ENCODE results near the gene SPR.

SPR gene

GRCh38 chr2:72924353-72925240 is 37.4 kb downstream of the SPR start:
- H3K9me3 ChIP-seq (ENCODE audit: control extremely low read depth in 1 of 5, control insufficient read depth in 4 of 5, insufficient read depth in 2 of 5, low read depth in 1 of 5, low read length in 4 of 5), result no peaks in the 10 kb centered on the region
- WGBS (ENCODE audit: insufficient coverage), result 4% methylated on average over 54 of the region's 61 CpGs
- no peaks in the 10 kb centered on the region for H3K36me3 ChIP-seq (ENCODE audit: control insufficient read depth in 4 of 4, insufficient read depth in 4 of 4, low read length in 3 of 4)
- DNase-seq, result peak; percentile 57 to 89 (median 87)
- H3K4me3 ChIP-seq (ENCODE audit: control insufficient read depth in 1 of 7, extremely low read depth in 1 of 7, insufficient read depth in 4 of 7, low read depth in 2 of 7, low read length in 6 of 7), result peak overlapping the region in 2 of 7 experiments; percentile 15 to 19
- peaks cover 27 to 99% (median 87%) of the 10 kb centered on the region in 5 experiments for H3K27me3 ChIP-seq (replicated peaks in 2 of 5; ENCODE audit: control insufficient read depth in 4 of 5, insufficient read depth in 5 of 5, low read length in 4 of 5)
- ChIA-PET POLR2A (no interaction called here), CTCF (interaction anchor here (1.0 to 2.7 kb wide), 2 partner anchors 32 to 49 kb away, joined by 3 to 9 read pairs; no protein-coding TSS in a partner anchor)
- H3K4me1 ChIP-seq (ENCODE audit: control extremely low read depth in 1 of 4, control insufficient read depth in 4 of 4, insufficient read depth in 4 of 4, low read length in 3 of 4), result peaks cover 0 to 29% (median 26%) of the 10 kb centered on the region in 4 experiments
- no peak overlapping the region for H3K27ac ChIP-seq (ENCODE audit: insufficient read depth in 1 of 2, low read depth in 1 of 2, low read length in 2 of 2, poor library complexity in 1 of 2, severe bottlenecking in 2 of 2)

- Histone ChIP-seq H3K4me3 (ENCODE audit: control insufficient read depth in 1 of 7, extremely low read depth in 1 of 7, insufficient read depth in 4 of 7, low read depth in 2 of 7, low read length in 6 of 7) (no peak overlapping the region), H3K9me3 (ENCODE audit: control extremely low read depth in 1 of 5, control insufficient read depth in 4 of 5, insufficient read depth in 2 of 5, low read depth in 1 of 5, low read length in 4 of 5) (no peaks in the 10 kb centered on the region), H3K36me3 (ENCODE audit: control insufficient read depth in 4 of 4, insufficient read depth in 4 of 4, low read length in 3 of 4) (no peaks in the 10 kb centered on the region), H3K4me1 (ENCODE audit: control extremely low read depth in 1 of 4, control insufficient read depth in 4 of 4, insufficient read depth in 4 of 4, low read length in 3 of 4) (peaks cover 0 to 24% (median 20%) of the 10 kb centered on the region in 4 experiments), H3K27ac (ENCODE audit: insufficient read depth in 1 of 2, low read depth in 1 of 2, low read length in 2 of 2, poor library complexity in 1 of 2, severe bottlenecking in 2 of 2) (no peak overlapping the region), H3K27me3 (replicated peaks in 2 of 5; ENCODE audit: control insufficient read depth in 4 of 5, insufficient read depth in 5 of 5, low read length in 4 of 5) (peaks cover 27 to 99% (median 79%) of the 10 kb centered on the region in 5 experiments)
- CTCF ChIA-PET, result interaction anchor here (0.9 to 1.4 kb wide), 3 partner anchors 8 to 182 kb away, joined by 3 to 5 read pairs (median 3); partner anchors contain the start of gene EMX1
- 16% methylated on average over 15 of the region's 26 CpGs for WGBS (ENCODE audit: insufficient coverage)
- DNase-seq, result peak in 1 of 3 donors; percentile 20
- POLR2A ChIA-PET, result no interaction called here
Measured at GRCh38 chr2:72925328-72925943, 38.2 kb downstream of the SPR start.

GRCh38 chr2:72926368-72926767 is 39.2 kb downstream of the SPR start:
- Histone ChIP-seq H3K36me3 (ENCODE audit: control insufficient read depth in 4 of 4, insufficient read depth in 4 of 4, low read length in 3 of 4) (no peaks in the 10 kb centered on the region), H3K4me3 (ENCODE audit: control insufficient read depth in 1 of 7, extremely low read depth in 1 of 7, insufficient read depth in 4 of 7, low read depth in 2 of 7, low read length in 6 of 7) (no peak overlapping the region), H3K27me3 (replicated peaks in 2 of 5; ENCODE audit: control insufficient read depth in 4 of 5, insufficient read depth in 5 of 5, low read length in 4 of 5) (peaks cover 27 to 97% (median 70%) of the 10 kb centered on the region in 5 experiments), H3K9me3 (ENCODE audit: control extremely low read depth in 1 of 5, control insufficient read depth in 4 of 5, insufficient read depth in 2 of 5, low read depth in 1 of 5, low read length in 4 of 5) (no peaks in the 10 kb centered on the region), H3K4me1 (ENCODE audit: control extremely low read depth in 1 of 4, control insufficient read depth in 4 of 4, insufficient read depth in 4 of 4, low read length in 3 of 4) (peaks cover 0 to 17% (median 14%) of the 10 kb centered on the region in 4 experiments), H3K27ac (ENCODE audit: insufficient read depth in 1 of 2, low read depth in 1 of 2, low read length in 2 of 2, poor library complexity in 1 of 2, severe bottlenecking in 2 of 2) (no peak overlapping the region)
- ChIA-PET POLR2A (no interaction called here), CTCF (interaction anchor here (0.9 to 2.5 kb wide), 6 partner anchors 9 to 181 kb away, joined by 3 to 12 read pairs (median 4); partner anchors contain the start of gene EMX1)
- DNase-seq, result no peak
- 20% methylated on average over 1 of the region's 4 CpGs for WGBS (ENCODE audit: insufficient coverage)

DNA sequence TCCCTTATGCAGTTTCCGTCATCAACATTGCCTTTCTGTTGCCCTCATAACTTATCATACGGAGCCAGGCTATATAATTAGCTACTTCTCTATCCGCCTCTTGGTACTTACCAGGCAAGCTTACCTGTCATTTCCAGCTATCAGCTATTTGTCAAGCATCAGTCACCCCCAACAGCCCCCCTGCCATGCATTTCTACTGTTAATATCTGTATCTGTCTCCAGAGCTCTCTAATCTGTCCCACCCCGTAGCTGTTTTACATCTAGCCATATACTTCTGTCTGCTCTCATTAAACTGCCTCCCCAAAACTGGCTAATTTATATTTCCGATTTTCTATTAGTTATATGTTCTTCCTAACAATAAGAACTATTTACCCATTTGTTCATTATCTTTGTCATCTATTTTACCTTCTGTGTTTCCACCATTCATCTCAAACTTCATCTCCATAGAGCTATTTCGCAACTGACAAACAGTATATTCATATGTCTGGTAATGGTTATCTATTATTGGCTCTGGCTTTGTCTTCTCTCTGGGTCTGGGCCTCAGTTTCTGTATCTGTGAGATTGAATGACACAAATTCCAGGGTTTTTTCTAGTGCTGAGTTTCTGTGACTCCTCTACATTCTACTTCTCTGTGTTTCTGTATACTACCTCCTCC is 39.7 kb downstream of the SPR start:
- H3K4me3 ChIP-seq (ENCODE audit: control insufficient read depth in 1 of 7, extremely low read depth in 1 of 7, insufficient read depth in 4 of 7, low read depth in 2 of 7, low read length in 6 of 7), result no peak overlapping the region
- WGBS (ENCODE audit: insufficient coverage), result 41% methylated on average over 4 of the region's 6 CpGs
- no peak overlapping the region for H3K27ac ChIP-seq (ENCODE audit: insufficient read depth in 1 of 2, low read depth in 1 of 2, low read length in 2 of 2, poor library complexity in 1 of 2, severe bottlenecking in 2 of 2)
- H3K27me3 ChIP-seq (replicated peaks in 2 of 5; ENCODE audit: control insufficient read depth in 4 of 5, insufficient read depth in 5 of 5, low read length in 4 of 5), result peaks cover 27 to 97% (median 64%) of the 10 kb centered on the region in 5 experiments
- peaks cover 0 to 17% (median 14%) of the 10 kb centered on the region in 4 experiments for H3K4me1 ChIP-seq (ENCODE audit: control extremely low read depth in 1 of 4, control insufficient read depth in 4 of 4, insufficient read depth in 4 of 4, low read length in 3 of 4)
- CTCF ChIA-PET, result interaction anchor here (0.6 to 2.5 kb wide), 8 partner anchors 9 to 40 kb away, joined by 3 to 12 read pairs (median 4); partner anchors contain the start of genes EMX1 and SPR
- peak in 1 of 3 donors; percentile 19 for DNase-seq
- POLR2A ChIA-PET, result no interaction called here
- H3K36me3 ChIP-seq (ENCODE audit: control insufficient read depth in 4 of 4, insufficient read depth in 4 of 4, low read length in 3 of 4), result no peaks in the 10 kb centered on the region
- no peaks in the 10 kb centered on the region for H3K9me3 ChIP-seq (ENCODE audit: control extremely low read depth in 1 of 5, control insufficient read depth in 4 of 5, insufficient read depth in 2 of 5, low read depth in 1 of 5, low read length in 4 of 5)

GRCh38 chr2:72927619-72928550 is 40.7 kb downstream of the SPR start:
- no peak overlapping the region for H3K27ac ChIP-seq (ENCODE audit: insufficient read depth in 1 of 2, low read depth in 1 of 2, low read length in 2 of 2, poor library complexity in 1 of 2, severe bottlenecking in 2 of 2)
- CTCF ChIA-PET, result interaction anchor here (0.6 to 2.5 kb wide), 7 partner anchors 8 to 182 kb away, joined by 3 to 12 read pairs (median 3); partner anchors contain the start of gene SPR
- POLR2A ChIA-PET, result interaction anchor here (0.6 kb wide), 1 partner anchor 91 kb away, joined by 3 read pairs; no protein-coding TSS in a partner anchor
- WGBS (ENCODE audit: insufficient coverage), result 91% methylated on average over 5 of the region's 8 CpGs
- H3K4me3 ChIP-seq (ENCODE audit: control insufficient read depth in 1 of 7, extremely low read depth in 1 of 7, insufficient read depth in 4 of 7, low read depth in 2 of 7, low read length in 6 of 7), result no peak overlapping the region
- H3K4me1 ChIP-seq (ENCODE audit: control extremely low read depth in 1 of 4, control insufficient read depth in 4 of 4, insufficient read depth in 4 of 4, low read length in 3 of 4), result peaks cover 0 to 17% (median 14%) of the 10 kb centered on the region in 4 experiments
- no peaks in the 10 kb centered on the region for H3K36me3 ChIP-seq (ENCODE audit: control insufficient read depth in 4 of 4, insufficient read depth in 4 of 4, low read length in 3 of 4)
- no peak for DNase-seq
- peaks cover 23 to 97% (median 55%) of the 10 kb centered on the region in 5 experiments for H3K27me3 ChIP-seq (replicated peaks in 2 of 5; ENCODE audit: control insufficient read depth in 4 of 5, insufficient read depth in 5 of 5, low read length in 4 of 5)
- H3K9me3 ChIP-seq (ENCODE audit: control extremely low read depth in 1 of 5, control insufficient read depth in 4 of 5, insufficient read depth in 2 of 5, low read depth in 1 of 5, low read length in 4 of 5), result no peaks in the 10 kb centered on the region

DNA sequence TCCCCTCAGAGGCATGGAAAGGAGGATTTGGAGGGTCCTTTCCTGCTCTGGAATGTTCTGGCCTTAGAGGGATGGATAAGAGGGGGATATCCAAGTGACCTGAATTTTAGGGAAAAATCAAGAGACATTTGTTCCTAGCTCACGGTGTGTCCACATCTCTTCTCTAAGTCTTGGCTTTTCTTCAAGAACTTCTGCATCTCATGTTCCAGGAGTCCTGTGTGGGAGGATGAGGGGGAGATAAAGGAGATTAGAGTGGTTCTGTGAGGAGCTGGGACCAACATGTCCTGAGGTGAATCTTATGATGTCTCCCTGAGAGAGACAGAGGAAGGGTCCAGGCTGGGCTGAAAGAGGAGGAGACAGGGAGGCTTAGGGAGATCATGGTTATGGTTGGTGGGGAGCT is 41.8 kb downstream of the SPR start:
- peaks cover 0 to 11% (median 10%) of the 10 kb centered on the region in 4 experiments for H3K4me1 ChIP-seq (ENCODE audit: control extremely low read depth in 1 of 4, control insufficient read depth in 4 of 4, insufficient read depth in 4 of 4, low read length in 3 of 4)
- no peaks in the 10 kb centered on the region for H3K9me3 ChIP-seq (ENCODE audit: control extremely low read depth in 1 of 5, control insufficient read depth in 4 of 5, insufficient read depth in 2 of 5, low read depth in 1 of 5, low read length in 4 of 5)
- 100% methylated on average over 1 of the region's 1 CpG for WGBS (ENCODE audit: insufficient coverage)
- no peaks in the 10 kb centered on the region for H3K36me3 ChIP-seq (ENCODE audit: control insufficient read depth in 4 of 4, insufficient read depth in 4 of 4, low read length in 3 of 4)
- CTCF ChIA-PET, result interaction anchor here (1.2 kb wide), 1 partner anchor 183 kb away, joined by 3 read pairs; no protein-coding TSS in a partner anchor
- H3K4me3 ChIP-seq (ENCODE audit: control insufficient read depth in 1 of 7, extremely low read depth in 1 of 7, insufficient read depth in 4 of 7, low read depth in 2 of 7, low read length in 6 of 7), result no peak overlapping the region
- H3K27ac ChIP-seq (ENCODE audit: insufficient read depth in 1 of 2, low read depth in 1 of 2, low read length in 2 of 2, poor library complexity in 1 of 2, severe bottlenecking in 2 of 2), result no peak overlapping the region
- no peak for DNase-seq
- H3K27me3 ChIP-seq (replicated peaks in 2 of 5; ENCODE audit: control insufficient read depth in 4 of 5, insufficient read depth in 5 of 5, low read length in 4 of 5), result peaks cover 23 to 87% (median 44%) of the 10 kb centered on the region in 5 experiments
- POLR2A ChIA-PET, result no interaction called here

Measured in common myeloid progenitor, CD34-positive (primary cell).